IMR-90 (cell line): ENCODE data around the gene BACH1. TPM values are rescaled to one million over a fixed set of nuclear protein-coding genes. Genes with fewer than 3 reads are reported as not detected.
A peak's percentile ranks its signal among the peaks of the same experiment; 100 is the strongest.

Experiments
- ATAC-seq: fragments of 200-7000 bp; cut with Tn5 transposase; 2 replicates; pipeline ENCODE4 v1.9.1; 2020; ENCODE audit warnings: low read depth, mild to moderate bottlenecking, moderate library complexity
- BruUV-seq: library from RNA; stranded (reverse); fragments of 400-500 nt; replicated peaks from 2 replicates; lab custom pipeline; 2021; lab: Mats Ljungman, UMichigan
- CTCF ChIA-PET: fragments of 300-600 bp; formaldehyde crosslinking; extraction: SDS; loops from one replicate; lab custom pipeline; 2021; ENCODE audit warnings: antibody characterized with exemption; lab: Yijun Ruan, JAX
- POLR2A ChIA-PET: fragments of 300-600 bp; sonication (Branson Sonifier 250); formaldehyde crosslinking; loops from one replicate; lab custom pipeline; 2022; ENCODE audit warnings: antibody characterized with exemption; ENCODE audit not compliant: unreplicated experiment; lab: Charles Lee
- DNase-seq: peaks from one replicate; pipeline ENCODE4 v3.0.0; 2013
- H2AFZ ChIP-seq: replicated peaks from 2 replicates; pipeline ENCODE3; 2013; ENCODE audit warnings: low read length, mild to moderate bottlenecking; ENCODE audit not compliant: poor library complexity
- H2AK5ac ChIP-seq: 2 replicates; pipeline ENCODE4 v1.6.1; 2013; ENCODE audit warnings: low read depth, low read length, inconsistent platforms
- H2AK9ac ChIP-seq: replicated peaks from 2 replicates; pipeline ENCODE3; 2013; ENCODE audit warnings: mild to moderate bottlenecking, low read depth, low read length, moderate library complexity; ENCODE audit not compliant: poor library complexity
- H2BK120ac ChIP-seq: 2 replicates; pipeline ENCODE4 v1.6.1; 2013; ENCODE audit warnings: low read depth, low read length, inconsistent platforms
- H2BK15ac ChIP-seq: 3 replicates; pipeline ENCODE4 v1.6.1; 2013; ENCODE audit warnings: low read depth, low read length, inconsistent platforms
- H2BK20ac ChIP-seq: 2 replicates; pipeline ENCODE4 v1.6.1; 2013; ENCODE audit warnings: low read depth, mild to moderate bottlenecking, inconsistent platforms, low read length, moderate library complexity
- H2BK5ac ChIP-seq: 2 replicates; pipeline ENCODE4 v1.6.1; 2013; ENCODE audit warnings: mild to moderate bottlenecking, low read depth, low read length, inconsistent platforms; ENCODE audit not compliant: poor library complexity, severe bottlenecking
- H3K14ac ChIP-seq: replicated peaks from 2 replicates; pipeline ENCODE4 v1.6.1; 2013; ENCODE audit warnings: low read depth, low read length, inconsistent platforms
- H3K18ac ChIP-seq: 2 replicates; pipeline ENCODE4 v1.6.1; 2013; ENCODE audit warnings: low read depth, low read length, control low read depth
- H3K23ac ChIP-seq: 2 replicates; pipeline ENCODE4 v1.6.1; 2013; ENCODE audit warnings: low read depth, low read length, inconsistent platforms
- H3K27ac ChIP-seq: 2 replicates; pipeline ENCODE4 v1.5.1; 2013; ENCODE audit warnings: mild to moderate bottlenecking, control low read depth, low read length; ENCODE audit not compliant: insufficient read depth
- H3K27me3 ChIP-seq: 2 replicates; pipeline ENCODE4 v1.6.1; 2013; ENCODE audit warnings: low read length; ENCODE audit not compliant: control insufficient read depth, insufficient read depth
- H3K36me3 ChIP-seq: 2 replicates; pipeline ENCODE4 v1.6.1; 2013; ENCODE audit warnings: low read length, mixed read lengths; ENCODE audit not compliant: control insufficient read depth, insufficient read depth
- H3K4ac ChIP-seq: 2 replicates; pipeline ENCODE4 v1.6.1; 2013; ENCODE audit warnings: low read depth, low read length, inconsistent platforms
- H3K4me1 ChIP-seq: 2 replicates; pipeline ENCODE4 v1.6.1; 2013; ENCODE audit warnings: low read length, mixed read lengths; ENCODE audit not compliant: control insufficient read depth, insufficient read depth
- H3K4me2 ChIP-seq: 2 replicates; pipeline ENCODE4 v1.6.1; 2013; ENCODE audit warnings: low read depth, mild to moderate bottlenecking, control low read depth, low read length, moderate library complexity
- H3K4me3 ChIP-seq: 2 replicates; pipeline ENCODE4 v1.5.1; 2013; ENCODE audit warnings: low read depth, mild to moderate bottlenecking, control low read depth, low read length, moderate library complexity; ENCODE audit not compliant: insufficient read depth
- H3K56ac ChIP-seq: 2 replicates; pipeline ENCODE4 v1.6.1; 2013; ENCODE audit warnings: low read length, inconsistent platforms; ENCODE audit not compliant: insufficient read depth; ENCODE audit errors: extremely low read depth
- H3K79me1 ChIP-seq, 2 experiments: 2 replicates each; pipeline ENCODE4 v1.6.1; 2013; ENCODE audit warnings: low read length in 2 of 2, inconsistent platforms in 1 of 2, low read depth in 1 of 2
- H3K9ac ChIP-seq: 2 replicates; pipeline ENCODE4 v1.6.1; 2013; ENCODE audit warnings: low read depth, low read length, control low read depth
- H3K9me1 ChIP-seq: 2 replicates; pipeline ENCODE4 v1.6.1; 2013; ENCODE audit warnings: low read length, inconsistent platforms; ENCODE audit not compliant: insufficient read depth
- H3K9me3 ChIP-seq: 2 replicates; pipeline ENCODE4 v1.6.1; 2013; ENCODE audit warnings: low read length; ENCODE audit not compliant: control insufficient read depth, insufficient read depth
- H4K20me1 ChIP-seq: 2 replicates; pipeline ENCODE4 v1.6.1; 2013; ENCODE audit warnings: low read length, inconsistent platforms; ENCODE audit not compliant: insufficient read depth
- H4K5ac ChIP-seq: 2 replicates; pipeline ENCODE4 v1.6.1; 2013; ENCODE audit warnings: mild to moderate bottlenecking, low read depth, low read length, control low read depth
- H4K8ac ChIP-seq, 2 experiments: 2 replicates each; pipeline ENCODE4 v1.6.1; 2013; ENCODE audit warnings: low read depth in 2 of 2, low read length in 2 of 2, control low read depth in 1 of 2, inconsistent platforms in 1 of 2
- H4K91ac ChIP-seq: 2 replicates; pipeline ENCODE4 v1.6.1; 2013; ENCODE audit warnings: low read depth, low read length, inconsistent platforms; ENCODE audit not compliant: insufficient read depth
- CEBPB ChIP-seq: IDR thresholded peaks from 2 replicates; pipeline ENCODE4 v1.6.1; 2012; ENCODE audit warnings: low read depth, low read length, improper control_type of control experiment
- ELK1 ChIP-seq: fragments of 150-350 bp; IDR thresholded peaks from 2 replicates; pipeline ENCODE4 v1.6.1; 2016; ENCODE audit warnings: low read depth, mild to moderate bottlenecking, low read length, moderate library complexity, borderline replicate concordance
- MAZ ChIP-seq: IDR thresholded peaks from 2 replicates; pipeline ENCODE4 v1.6.1; 2012; ENCODE audit warnings: low read depth, mild to moderate bottlenecking, low read length, improper control_type of control experiment, moderate library complexity, borderline replicate concordance
- MXI1 ChIP-seq: IDR thresholded peaks from 2 replicates; pipeline ENCODE4 v1.6.1; 2012; ENCODE audit warnings: low read depth, mild to moderate bottlenecking, low read length, moderate library complexity, borderline replicate concordance
- WGBS, 2 experiments: methylation state at CpG; one replicate each; pipeline versions ENCODE4 v1.1.5 to v1.1.7; 2013; ENCODE audit warnings: missing lambda C conversion rate in 2 of 2; ENCODE audit not compliant: insufficient read length in 1 of 2; ENCODE audit errors: extremely low coverage in 2 of 2; 5-methylcytosine and 5-hydroxymethylcytosine counted together
- dilution Hi-C: fragments of 300-500 bp; cut with HindIII; formaldehyde crosslinking; loops from one replicate; pipeline ENCODE4 v1.14.3; 2018; ENCODE audit warnings: low sequenced_read_pairs; ENCODE audit not compliant: unreplicated experiment
- in situ Hi-C: fragments of 300-500 bp; cut with MboI; formaldehyde crosslinking; loops from 3 replicates; pipeline ENCODE4 v1.14.3; 2019; ENCODE audit warnings: low sequenced_read_pairs, inconsistent platforms, mixed read lengths
- intact Hi-C: fragments of 100-400 bp; cut with micrococcal nuclease; formaldehyde crosslinking; loops from 2 replicates; pipeline ENCODE4 v1.10.0; 2022
- polyA plus RNA-seq, 3 experiments: library from polyadenylated mRNA; depleted of rRNA; stranded (reverse); fragments of >200 nt; gene quantifications; 2 replicates each; pipeline ENCODE4 v1.2.3, GENCODE V29; 2012; ENCODE audit warnings: low replicate concordance in 1 of 3
- total RNA-seq: library from RNA; depleted of rRNA; stranded (reverse); fragments of >200 nt; gene quantifications from 2 replicates; pipeline ENCODE4 v1.2.3, GENCODE V29; 2012

Gene BACH1
- total and polyA plus RNA-seq, 2 of the 4 experiments (the other 2 are of a cell fraction): 23.1 to 108 TPM

DNA sequence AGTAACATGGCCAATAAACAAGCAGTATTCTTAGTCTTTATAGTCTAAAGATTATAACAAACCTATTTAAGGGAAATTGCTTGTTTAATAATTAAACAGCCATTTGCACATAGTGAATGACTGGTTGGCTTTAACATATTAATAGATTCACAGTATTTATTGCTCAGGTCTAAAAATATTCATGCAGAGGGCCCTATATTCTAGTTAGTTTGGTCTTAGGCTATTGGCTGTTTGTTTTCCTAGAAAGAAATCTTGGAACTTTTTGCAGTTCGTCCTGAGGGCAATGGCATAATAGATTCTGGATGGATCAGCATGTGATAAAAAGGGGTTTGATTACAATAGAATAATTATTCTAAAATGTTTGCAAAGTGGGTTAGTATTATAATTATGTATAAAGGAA lies 34.7 kb downstream of the BACH1 start:
- H4K5ac ChIP-seq: no peak overlapping the region
- H3K4me3 ChIP-seq: no peak overlapping the region
- H2BK120ac ChIP-seq: no peak overlapping the region
- no peak overlapping the region for H2BK15ac ChIP-seq
- H3K23ac ChIP-seq: no peak overlapping the region
- no peaks in the 10 kb centered on the region for H3K9me3 ChIP-seq
- intact Hi-C loops (no loop called here), dilution Hi-C loops (no loop called here), in situ Hi-C loops (no loop called here)
- TF ChIP-seq MAZ: no peak
- no peak for TF ChIP-seq ELK1
- no peak for TF ChIP-seq CEBPB
- no peak for TF ChIP-seq MXI1
- H3K4ac ChIP-seq: no peak overlapping the region
- peaks cover 36% of the 10 kb centered on the region for H4K20me1 ChIP-seq
- no peak overlapping the region for H3K14ac ChIP-seq
- ATAC-seq (no peak), DNase-seq (no peak)
- H4K8ac ChIP-seq: no peak overlapping the region
- H3K18ac ChIP-seq: no peak overlapping the region
- H2BK20ac ChIP-seq: no peak overlapping the region
- no peak overlapping the region for H2AK9ac ChIP-seq
- H4K91ac ChIP-seq: no peak overlapping the region
- H2AK5ac ChIP-seq: no peak overlapping the region
- CTCF ChIA-PET: interaction anchor here (1.2 kb wide), 1 partner anchor 31 kb away, joined by 3 read pairs; no protein-coding TSS in a partner anchor
- no peak overlapping the region for H2AFZ ChIP-seq
- no peaks in the 10 kb centered on the region for H3K27me3 ChIP-seq
- no peak overlapping the region for H3K9ac ChIP-seq
- peak overlapping the region; percentile 17; the same call in 1 of the 2 replicates for H3K4me2 ChIP-seq
- H3K56ac ChIP-seq: no peak overlapping the region
- no peak overlapping the region for H3K27ac ChIP-seq
- H2BK5ac ChIP-seq: peak overlapping the region; percentile 89
- H3K36me3 ChIP-seq: peaks cover 17% of the 10 kb centered on the region
- WGBS, 2 experiments: no CpG with 5 or more reads among the region's 1 CpG
- peaks cover 13% of the 10 kb centered on the region for H3K9me1 ChIP-seq
- POLR2A ChIA-PET: no interaction called here
- H3K4me1 ChIP-seq: peaks cover 21% of the 10 kb centered on the region
- TSS peak; percentile 4 for BruUV-seq
- H3K79me1 ChIP-seq: peaks cover 18 to 48% of the 10 kb centered on the region in 2 experiments; a peak in 3 of 4 replicates
